Measurements from ENCODE around the gene UBTD1. TPM values are rescaled to one million over a fixed set of nuclear protein-coding genes. Genes with fewer than 3 reads are reported as not detected.

UBTD1 gene
- total RNA-seq, 1 experiment from 2014 or later: 53.0 TPM

GRCh38 chr10:97482381-97482780, 16.3 kb upstream of the UBTD1 start:
- no peak for DNase-seq (ENCODE audit: low read depth)

- DNase-seq (ENCODE audit: low read depth): no peak
Measured at GRCh38 chr10:97483506-97483905, 15.2 kb upstream of the UBTD1 start.

DNA sequence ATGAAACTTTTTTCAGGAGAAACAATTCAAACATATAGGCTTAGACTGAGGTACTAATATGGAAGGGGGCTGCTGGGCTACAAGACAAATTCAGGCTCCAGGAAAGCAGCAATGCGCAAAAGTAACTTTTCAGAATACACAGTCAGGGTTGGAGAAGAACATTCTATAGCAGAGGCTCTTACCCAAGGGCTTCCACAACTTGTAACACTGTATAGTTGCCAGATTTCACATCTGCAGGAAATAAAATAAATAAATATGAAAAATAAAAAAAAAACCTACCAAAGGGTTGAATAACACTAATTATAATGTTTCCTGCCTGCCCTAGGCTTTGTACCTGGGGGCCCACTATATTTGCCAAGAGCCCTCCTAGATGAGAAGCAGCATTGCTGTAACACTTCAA, 14.8 kb upstream of the UBTD1 start:
- DNase-seq (ENCODE audit: low read depth): no peak

GRCh38 chr10:97485647-97486281, 13.0 kb upstream of the UBTD1 start:
- no peak for DNase-seq (ENCODE audit: low read depth)

- no peak for DNase-seq (ENCODE audit: low read depth)
Measured at GRCh38 chr10:97490592-97490991, 8.1 kb upstream of the UBTD1 start.

DNA sequence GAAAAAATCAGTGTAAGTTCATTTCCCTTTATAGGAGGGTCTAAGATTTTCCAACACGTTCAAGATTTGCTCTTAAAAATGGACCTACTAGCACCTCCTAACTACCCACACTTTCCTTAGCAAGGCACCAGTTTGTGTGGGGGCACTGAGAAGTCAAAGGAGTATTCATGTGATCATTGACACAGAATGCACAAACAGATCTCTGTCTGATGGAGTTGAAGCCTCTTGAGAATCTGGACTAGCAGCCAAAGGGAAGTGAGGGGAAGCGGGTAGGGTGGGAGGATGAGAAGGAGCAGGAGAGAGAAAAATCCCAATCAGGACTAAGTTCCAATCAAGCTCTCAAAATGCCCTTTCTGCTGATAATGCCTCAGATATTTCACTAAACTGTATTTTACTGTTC, 4.6 kb upstream of the UBTD1 start:
- DNase-seq (ENCODE audit: low read depth): no peak

DNA sequence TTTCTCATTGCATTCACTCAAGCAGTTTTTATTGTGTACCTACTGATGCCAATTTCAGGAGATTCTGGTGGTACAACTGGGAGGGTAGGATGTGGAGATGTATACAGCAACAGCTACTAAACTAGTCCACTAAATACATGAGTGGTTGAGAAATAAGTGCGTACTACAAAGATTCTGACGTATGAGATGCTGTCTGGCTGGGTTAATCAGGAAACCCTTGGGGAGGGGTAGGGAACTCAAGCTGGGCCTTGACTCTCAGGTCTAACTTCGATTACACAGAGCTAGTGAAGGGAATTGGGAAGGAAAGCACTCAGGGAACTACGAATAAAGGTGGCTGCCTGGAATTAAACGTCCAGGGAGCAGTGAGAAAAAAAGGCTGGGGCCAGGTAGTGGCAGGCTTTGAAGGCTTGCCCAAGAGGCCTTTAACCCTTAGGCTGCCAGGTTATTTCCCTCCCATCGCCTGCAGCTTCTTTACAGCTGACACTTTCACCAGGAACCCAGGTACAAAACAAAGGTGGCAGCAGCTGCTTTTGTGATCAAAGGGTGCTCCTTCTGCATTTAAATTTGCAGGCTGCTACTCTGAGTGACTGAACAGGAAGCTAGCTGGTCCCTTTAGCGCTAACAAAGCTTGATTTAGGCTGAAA, 3.7 kb upstream of the UBTD1 start:
- no peak for DNase-seq (ENCODE audit: low read depth)

- DNase-seq (ENCODE audit: low read depth): peak; percentile 82
Measured at GRCh38 chr10:97497572-97498075, 1.1 kb upstream of the UBTD1 start.

DNA sequence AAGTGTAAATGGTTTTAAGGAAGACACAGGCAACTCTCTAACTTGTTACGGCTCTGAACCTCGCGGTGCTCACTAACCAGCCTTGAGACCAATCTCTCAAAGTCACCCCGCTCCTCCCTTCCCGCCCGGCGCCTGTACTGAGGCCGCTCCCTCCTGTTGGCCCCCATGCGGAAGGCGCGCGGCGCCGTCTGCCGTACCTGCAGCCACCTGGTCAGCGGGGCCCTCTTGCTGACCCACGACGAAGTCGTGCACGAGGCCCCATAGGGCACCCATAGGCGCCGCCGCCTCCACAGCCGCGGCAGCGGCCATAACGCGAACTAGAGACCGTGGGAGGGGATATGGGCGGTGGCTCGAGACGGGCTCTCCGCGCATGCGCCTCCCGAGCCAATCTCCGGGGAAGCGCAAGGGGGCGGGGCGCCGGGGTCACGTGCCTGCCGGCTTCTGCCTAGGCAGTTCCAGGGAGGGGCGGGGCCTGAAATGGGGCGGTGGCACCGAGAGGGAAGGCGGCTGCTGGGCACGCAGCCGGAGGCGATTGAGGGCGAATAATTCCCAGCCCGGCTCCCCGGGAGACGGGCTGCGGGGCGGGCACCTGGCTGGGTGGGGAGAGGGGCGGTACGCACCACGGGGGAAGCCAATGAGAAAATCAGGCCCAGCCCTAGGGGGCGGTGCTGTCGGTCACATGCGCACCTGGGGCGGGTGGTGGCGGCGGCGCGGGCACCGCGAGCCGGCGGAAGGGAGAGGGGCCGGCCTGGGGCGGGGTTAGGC, 466 bp upstream of the UBTD1 start, which contains the start of gene MMS19:
TSS of gene MMS19 (minus strand) at position 347 of the 765 bp plus-strand sequence. CDS start at position 309, 38 bp downstream.
- DNase-seq (ENCODE audit: low read depth): peak; percentile 97

- peak; percentile 28 for DNase-seq (ENCODE audit: low read depth)
Measured at GRCh38 chr10:97499561-97500296, 1.0 kb downstream of the UBTD1 start.

GRCh38 chr10:97500297-97500575, 1.5 kb downstream of the UBTD1 start:
- no peak for DNase-seq (ENCODE audit: low read depth)

DNA sequence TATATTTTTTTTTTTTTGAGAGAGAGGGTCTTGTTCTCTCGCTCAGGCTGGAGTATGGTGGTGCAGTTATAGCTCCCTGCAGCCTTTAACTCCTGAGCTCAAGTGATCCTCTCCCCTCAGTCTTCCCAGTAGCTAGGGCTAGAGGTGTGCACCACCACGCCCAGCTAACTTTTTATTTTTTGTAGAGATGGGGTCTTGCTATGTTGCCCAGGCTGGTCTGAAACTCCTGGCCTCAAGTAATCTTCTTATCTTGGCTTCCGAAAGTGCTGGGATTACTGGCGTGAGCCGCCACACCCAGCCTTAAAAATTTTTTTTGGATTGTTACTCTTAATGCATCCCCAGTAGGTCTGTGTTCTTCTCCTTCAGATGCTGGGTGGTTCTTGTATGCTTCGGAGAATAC, 4.2 kb downstream of the UBTD1 start:
- DNase-seq (ENCODE audit: low read depth): no peak

- no peak for DNase-seq (ENCODE audit: low read depth)
Measured at GRCh38 chr10:97503406-97503805, 4.7 kb downstream of the UBTD1 start.

DNA sequence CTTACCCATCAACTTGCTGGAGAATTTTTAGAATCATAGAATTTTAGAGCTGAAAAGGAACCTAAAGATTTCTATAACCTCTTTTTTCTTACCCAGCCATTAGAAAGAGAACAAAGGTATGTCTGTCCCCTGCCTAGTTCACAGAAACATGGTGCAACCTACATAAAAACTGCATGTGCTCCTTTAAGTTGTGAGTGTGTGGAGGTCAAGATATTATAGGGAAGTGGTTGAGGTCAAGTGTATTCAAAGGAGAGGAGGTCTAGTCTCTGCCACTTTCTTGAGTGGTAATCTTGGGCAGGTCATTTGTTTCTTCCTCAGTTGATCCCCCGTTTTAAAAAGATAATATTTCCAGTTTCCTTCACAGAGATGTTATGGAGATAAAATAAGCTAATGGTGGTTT, 6.4 kb downstream of the UBTD1 start:
- no peak for DNase-seq (ENCODE audit: low read depth)

- DNase-seq (ENCODE audit: low read depth): no peak
Measured at GRCh38 chr10:97506199-97506991, 7.7 kb downstream of the UBTD1 start.

GRCh38 chr10:97508342-97508741, 9.6 kb downstream of the UBTD1 start:
- peak; percentile 67 for DNase-seq (ENCODE audit: low read depth)

GRCh38 chr10:97509120-97509680, 10.5 kb downstream of the UBTD1 start:
- DNase-seq (ENCODE audit: low read depth): no peak

GRCh38 chr10:97510686-97511085, 12.0 kb downstream of the UBTD1 start:
- no peak for DNase-seq (ENCODE audit: low read depth)

GRCh38 chr10:97511711-97512440, 13.2 kb downstream of the UBTD1 start:
- DNase-seq (ENCODE audit: low read depth): no peak

DNA sequence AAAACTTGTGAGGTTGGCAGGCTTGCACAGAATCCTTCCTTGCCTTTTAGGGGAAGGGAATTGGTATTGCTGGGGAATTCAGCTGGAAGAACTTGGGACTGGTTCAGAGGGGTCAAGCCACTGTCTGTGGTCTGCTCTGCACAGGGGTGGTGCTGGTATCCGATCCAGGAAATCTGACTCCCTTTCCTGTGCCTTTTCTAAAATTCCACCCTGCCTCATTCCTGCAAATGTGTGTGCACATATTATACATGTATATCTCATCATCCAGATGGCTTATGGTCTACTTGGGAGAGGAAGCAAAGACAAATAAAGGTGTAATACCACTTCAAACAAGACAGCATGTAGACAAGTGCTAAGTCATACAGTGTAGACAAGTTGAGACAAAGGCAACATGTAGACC, 14.3 kb downstream of the UBTD1 start:
- peak; percentile 49 for DNase-seq (ENCODE audit: low read depth)
